Mucosa of stomach (tissue), 1 donor: ENCODE data around the gene TREML1.

Experiments used
- H3K27me3 ChIP-seq: one replicate; pipeline ENCODE4 v1.7.0; 2013; ENCODE audit warnings: mild to moderate bottlenecking, low read length; ENCODE audit not compliant: control insufficient read depth, insufficient read depth
- H3K36me3 ChIP-seq: one replicate; pipeline ENCODE4 v1.7.0; 2013; ENCODE audit warnings: low read length; ENCODE audit not compliant: control insufficient read depth, insufficient read depth
- H3K4me1 ChIP-seq: one replicate; pipeline ENCODE4 v1.7.0; 2013; ENCODE audit warnings: mild to moderate bottlenecking, low read length; ENCODE audit not compliant: control insufficient read depth, insufficient read depth
- H3K4me3 ChIP-seq: one replicate; pipeline ENCODE4 v1.7.0; 2013; ENCODE audit warnings: low read length
- H3K9ac ChIP-seq: one replicate; pipeline ENCODE4 v1.7.0; 2013; ENCODE audit warnings: mild to moderate bottlenecking, low read length, moderate library complexity
- H3K9me3 ChIP-seq: one replicate; pipeline ENCODE4 v1.7.0; 2013; ENCODE audit warnings: mild to moderate bottlenecking, low read length, moderate library complexity; ENCODE audit not compliant: control insufficient read depth
- donor health status: Pancreatic carcinoma.

Gene TREML1

GRCh38 chr6:41174610-41175009, 20.5 kb upstream of the TREML1 start:
- no peaks in the 10 kb centered on the region for H3K36me3 ChIP-seq
- no peaks in the 10 kb centered on the region for H3K9me3 ChIP-seq
- H3K27me3 ChIP-seq = peaks cover 2% of the 10 kb centered on the region
- H3K4me3 ChIP-seq = no peak overlapping the region
- H3K9ac ChIP-seq = no peak overlapping the region
- no peaks in the 10 kb centered on the region for H3K4me1 ChIP-seq

- Histone ChIP-seq H3K9ac (no peak overlapping the region), H3K27me3 (peaks cover 2% of the 10 kb centered on the region), H3K4me3 (no peak overlapping the region), H3K4me1 (no peaks in the 10 kb centered on the region), H3K9me3 (no peaks in the 10 kb centered on the region), H3K36me3 (no peaks in the 10 kb centered on the region)
These were observed 17.8 kb upstream of the TREML1 start for GRCh38 chr6:41171908-41172307.

GRCh38 chr6:41170547-41171160, 16.5 kb upstream of the TREML1 start:
- Histone ChIP-seq H3K9ac (no peak overlapping the region), H3K4me1 (no peaks in the 10 kb centered on the region), H3K36me3 (no peaks in the 10 kb centered on the region), H3K27me3 (no peaks in the 10 kb centered on the region), H3K9me3 (no peaks in the 10 kb centered on the region), H3K4me3 (no peak overlapping the region)

- Histone ChIP-seq H3K4me1 (no peaks in the 10 kb centered on the region), H3K9ac (no peak overlapping the region), H3K36me3 (no peaks in the 10 kb centered on the region), H3K4me3 (no peak overlapping the region), H3K9me3 (no peaks in the 10 kb centered on the region), H3K27me3 (no peaks in the 10 kb centered on the region)
These were observed 13.2 kb upstream of the TREML1 start for GRCh38 chr6:41167173-41167963.

- no peak overlapping the region for H3K9ac ChIP-seq
- no peaks in the 10 kb centered on the region for H3K4me1 ChIP-seq
- H3K9me3 ChIP-seq = no peaks in the 10 kb centered on the region
- no peak overlapping the region for H3K4me3 ChIP-seq
- no peaks in the 10 kb centered on the region for H3K36me3 ChIP-seq
- H3K27me3 ChIP-seq = no peaks in the 10 kb centered on the region
These were observed 10.5 kb upstream of the TREML1 start for GRCh38 chr6:41164551-41165120.

- no peak overlapping the region for H3K4me3 ChIP-seq
- H3K27me3 ChIP-seq = no peaks in the 10 kb centered on the region
- H3K36me3 ChIP-seq = no peaks in the 10 kb centered on the region
- H3K9ac ChIP-seq = no peak overlapping the region
- H3K4me1 ChIP-seq = no peaks in the 10 kb centered on the region
- no peaks in the 10 kb centered on the region for H3K9me3 ChIP-seq
These were observed 9.2 kb upstream of the TREML1 start for GRCh38 chr6:41163419-41163717.

GRCh38 chr6:41162687-41163418, 8.7 kb upstream of the TREML1 start, which contains the start of gene TREM2:
Gene TREM2, minus strand, starts transcription at chr6:41163116. Its CDS starts 34 bp downstream, at chr6:41163082.
- no peaks in the 10 kb centered on the region for H3K27me3 ChIP-seq
- no peaks in the 10 kb centered on the region for H3K36me3 ChIP-seq
- H3K4me1 ChIP-seq = no peaks in the 10 kb centered on the region
- no peaks in the 10 kb centered on the region for H3K9me3 ChIP-seq
- H3K9ac ChIP-seq = no peak within 1 kb of the TSS
- no peak within 1 kb of the TSS for H3K4me3 ChIP-seq

GRCh38 chr6:41161851-41162552, 7.9 kb upstream of the TREML1 start:
- Histone ChIP-seq H3K4me1 (no peaks in the 10 kb centered on the region), H3K27me3 (peaks cover under 1% of the 10 kb centered on the region), H3K36me3 (no peaks in the 10 kb centered on the region), H3K9me3 (no peaks in the 10 kb centered on the region), H3K4me3 (no peak overlapping the region), H3K9ac (no peak overlapping the region)

GRCh38 chr6:41161380-41161779, 7.2 kb upstream of the TREML1 start:
- H3K27me3 ChIP-seq = peaks cover 5% of the 10 kb centered on the region
- H3K4me1 ChIP-seq = no peaks in the 10 kb centered on the region
- H3K36me3 ChIP-seq = no peaks in the 10 kb centered on the region
- H3K9me3 ChIP-seq = no peaks in the 10 kb centered on the region
- no peak overlapping the region for H3K4me3 ChIP-seq
- H3K9ac ChIP-seq = no peak overlapping the region

GRCh38 chr6:41160933-41161332, 6.8 kb upstream of the TREML1 start:
- Histone ChIP-seq H3K9me3 (no peaks in the 10 kb centered on the region), H3K27me3 (peaks cover 5% of the 10 kb centered on the region), H3K36me3 (no peaks in the 10 kb centered on the region), H3K9ac (no peak overlapping the region), H3K4me1 (no peaks in the 10 kb centered on the region), H3K4me3 (no peak overlapping the region)

- H3K27me3 ChIP-seq = peaks cover 12% of the 10 kb centered on the region
- H3K9me3 ChIP-seq = no peaks in the 10 kb centered on the region
- H3K36me3 ChIP-seq = no peaks in the 10 kb centered on the region
- H3K9ac ChIP-seq = no peak overlapping the region
- no peak overlapping the region for H3K4me3 ChIP-seq
- H3K4me1 ChIP-seq = no peaks in the 10 kb centered on the region
These were observed 5.4 kb upstream of the TREML1 start for GRCh38 chr6:41159415-41160082.
